GM18526 (cell line): ENCODE measurements around the gene HECW1.
A peak's percentile ranks its signal among the peaks of the same experiment; 100 is the strongest.

Source experiments
- POLR2A ChIP-seq: IDR thresholded peaks from 3 replicates; pipeline ENCODE4 v1.6.1; 2011; ENCODE audit not compliant: insufficient read length; ENCODE audit errors: extremely low read depth

The HECW1 gene

DNA sequence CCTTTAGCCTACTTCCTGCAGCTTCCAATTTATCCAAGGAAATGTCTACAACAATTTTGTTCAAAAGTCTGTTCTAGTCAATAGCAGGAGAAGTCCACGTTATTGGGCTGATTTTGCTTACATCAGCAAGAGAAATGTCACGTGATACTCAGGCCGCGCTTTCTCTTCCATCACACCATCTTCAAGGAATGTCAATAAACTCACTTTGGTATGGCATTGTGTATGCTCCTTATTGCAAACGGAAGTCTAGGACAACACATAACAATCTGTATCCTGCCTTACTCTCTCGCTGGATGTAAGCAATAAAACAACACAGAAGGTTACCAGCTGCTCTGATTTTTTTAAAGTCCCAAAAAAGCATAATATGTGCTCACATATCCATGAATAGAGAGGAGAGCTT, 453.3 kb downstream of the HECW1 start:
- no peak for TF ChIP-seq POLR2A

GRCh38 chr7:43568529-43568928, 456.1 kb downstream of the HECW1 start:
- no peak for TF ChIP-seq POLR2A

GRCh38 chr7:43569424-43569823, 457.0 kb downstream of the HECW1 start:
- no peak for TF ChIP-seq POLR2A

- no peak for TF ChIP-seq POLR2A
Observed at GRCh38 chr7:43570688-43571365, 458.4 kb downstream of the HECW1 start.

DNA sequence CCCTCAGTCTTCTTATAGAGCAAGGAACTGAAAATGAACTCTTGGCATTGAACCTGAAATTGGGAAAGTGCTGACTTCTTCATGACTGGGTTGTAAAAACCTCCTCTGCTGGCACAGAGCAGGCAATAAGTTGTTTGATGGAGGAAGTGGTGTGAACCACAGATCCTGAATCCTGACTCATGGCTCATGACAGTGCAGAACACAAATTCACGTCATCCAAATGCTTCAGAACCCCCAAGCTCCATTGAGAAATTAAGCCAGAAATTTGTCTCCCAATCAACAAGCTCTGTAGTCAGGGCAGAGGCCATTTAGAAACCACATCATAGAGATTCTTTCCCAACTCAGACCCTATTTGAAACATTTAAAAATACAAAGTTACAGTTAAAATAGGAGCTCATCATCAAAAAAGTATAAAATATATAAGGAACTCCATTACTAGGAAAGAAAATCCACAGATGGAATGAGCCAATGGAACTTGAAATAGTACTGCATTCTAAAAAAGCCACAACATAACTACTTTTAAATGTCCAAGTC, 460.1 kb downstream of the HECW1 start:
- TF ChIP-seq POLR2A, result no peak

DNA sequence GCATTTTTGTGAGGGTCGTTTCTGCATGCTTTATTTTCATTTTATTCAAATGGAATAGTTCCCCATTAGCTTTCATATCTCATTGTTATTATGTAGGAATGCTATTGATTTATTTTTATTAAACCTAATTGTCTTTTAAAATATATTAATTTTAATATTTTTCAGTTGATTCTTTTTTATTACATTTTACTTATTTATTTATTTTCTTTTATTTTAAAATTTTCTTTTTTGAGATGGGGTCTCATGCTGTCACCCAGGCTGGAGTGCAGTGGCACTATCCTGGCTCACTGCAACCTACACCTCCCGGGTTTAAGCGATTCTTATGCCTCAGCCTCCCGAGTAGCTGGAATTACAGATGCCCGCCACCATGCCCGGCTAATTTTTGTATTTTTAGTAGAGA, 463.1 kb downstream of the HECW1 start:
- TF ChIP-seq POLR2A, result no peak

- TF ChIP-seq POLR2A, result no peak
Observed at GRCh38 chr7:43576241-43576640, 463.8 kb downstream of the HECW1 start.

DNA sequence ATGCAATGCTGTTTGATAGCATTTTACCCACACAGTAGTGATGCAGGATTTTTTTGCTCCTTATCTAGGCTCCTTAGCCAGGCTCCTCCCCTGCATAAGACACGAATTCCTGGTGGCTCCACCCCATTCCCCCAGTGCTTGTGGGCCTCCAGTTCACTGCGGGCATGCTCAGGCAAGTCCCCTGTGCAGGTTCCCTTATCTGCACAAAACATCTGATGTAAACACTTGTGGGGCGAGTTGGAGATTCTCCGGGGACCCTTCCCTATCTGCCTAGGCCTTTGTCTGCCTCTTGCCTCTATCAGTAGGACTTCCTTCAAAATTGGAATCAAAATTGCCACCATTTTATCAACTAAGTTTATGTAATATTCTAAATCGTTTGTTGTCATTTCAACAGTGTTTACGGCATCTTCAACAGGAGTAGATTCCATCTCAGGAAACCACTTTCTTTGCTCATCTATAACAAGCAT, 465.1 kb downstream of the HECW1 start:
- TF ChIP-seq POLR2A, result no peak

GRCh38 chr7:43582503-43583423, 470.3 kb downstream of the HECW1 start, which contains the start of gene STK17A:
STK17A (plus strand) TSS chr7:43583108; CDS start chr7:43583244, 136 bp downstream.
- peak; percentile 98 for TF ChIP-seq POLR2A

DNA sequence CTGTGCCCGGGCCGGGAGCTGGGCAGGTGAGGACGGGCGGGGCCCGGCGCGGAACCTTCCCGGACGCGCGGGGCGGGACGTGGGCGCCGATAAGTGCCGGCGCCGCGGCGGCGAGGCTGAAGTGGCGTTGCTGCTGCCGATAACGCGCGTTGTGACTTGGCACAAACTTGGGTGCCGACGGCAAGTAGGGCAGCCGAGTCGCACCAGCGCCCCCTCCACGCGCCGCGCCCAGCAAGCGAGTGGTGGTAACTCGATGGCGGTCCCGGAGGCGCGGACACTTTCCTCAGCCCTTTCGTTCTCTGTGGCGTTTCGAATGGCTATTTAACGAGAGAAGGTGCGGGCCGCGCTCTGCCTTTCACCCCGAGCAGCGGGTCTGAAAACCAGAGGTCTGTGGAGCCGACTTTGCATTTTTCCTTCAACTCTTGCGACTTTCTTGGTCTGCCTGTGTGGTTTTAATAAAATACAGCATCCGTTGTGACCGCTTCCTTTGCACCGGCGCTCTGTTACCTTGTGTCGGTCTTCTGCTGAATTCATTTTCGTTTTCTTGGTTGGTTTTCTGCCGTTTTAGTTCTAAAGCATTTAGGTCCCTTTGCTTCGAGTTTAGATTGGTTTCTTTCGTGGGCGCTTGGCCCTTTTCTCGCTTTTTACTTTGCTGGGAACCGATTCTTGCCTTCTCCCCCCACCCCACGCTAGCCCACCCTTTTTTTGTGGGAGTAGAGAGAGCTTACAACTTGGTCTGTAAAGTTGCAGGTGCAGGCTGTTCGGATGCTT, 471.2 kb downstream of the HECW1 start:
- TF ChIP-seq POLR2A, result peak; percentile 21

GRCh38 chr7:43584195-43584586, 471.7 kb downstream of the HECW1 start:
- TF ChIP-seq POLR2A, result no peak

DNA sequence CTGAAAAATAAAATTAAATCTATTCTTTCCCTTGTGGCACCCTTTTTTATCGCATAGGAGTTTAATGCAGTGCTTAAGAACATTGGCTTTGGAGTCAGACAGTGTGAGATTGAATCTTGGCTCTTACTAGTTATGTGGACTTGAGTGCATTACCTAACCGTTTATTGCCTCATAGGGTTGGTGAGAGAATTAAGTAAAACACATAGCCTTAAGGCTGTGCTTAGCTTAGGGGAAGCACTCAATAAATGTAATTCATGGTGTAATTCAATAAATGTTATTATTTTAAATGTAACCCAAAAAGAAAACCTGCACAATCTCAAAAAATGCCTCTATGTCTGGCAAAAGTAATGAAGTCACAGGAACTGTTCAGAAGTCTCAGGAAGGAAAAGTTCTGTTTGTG, 473.1 kb downstream of the HECW1 start:
- TF ChIP-seq POLR2A, result no peak

GRCh38 chr7:43586251-43586900, 473.9 kb downstream of the HECW1 start:
- no peak for TF ChIP-seq POLR2A

DNA sequence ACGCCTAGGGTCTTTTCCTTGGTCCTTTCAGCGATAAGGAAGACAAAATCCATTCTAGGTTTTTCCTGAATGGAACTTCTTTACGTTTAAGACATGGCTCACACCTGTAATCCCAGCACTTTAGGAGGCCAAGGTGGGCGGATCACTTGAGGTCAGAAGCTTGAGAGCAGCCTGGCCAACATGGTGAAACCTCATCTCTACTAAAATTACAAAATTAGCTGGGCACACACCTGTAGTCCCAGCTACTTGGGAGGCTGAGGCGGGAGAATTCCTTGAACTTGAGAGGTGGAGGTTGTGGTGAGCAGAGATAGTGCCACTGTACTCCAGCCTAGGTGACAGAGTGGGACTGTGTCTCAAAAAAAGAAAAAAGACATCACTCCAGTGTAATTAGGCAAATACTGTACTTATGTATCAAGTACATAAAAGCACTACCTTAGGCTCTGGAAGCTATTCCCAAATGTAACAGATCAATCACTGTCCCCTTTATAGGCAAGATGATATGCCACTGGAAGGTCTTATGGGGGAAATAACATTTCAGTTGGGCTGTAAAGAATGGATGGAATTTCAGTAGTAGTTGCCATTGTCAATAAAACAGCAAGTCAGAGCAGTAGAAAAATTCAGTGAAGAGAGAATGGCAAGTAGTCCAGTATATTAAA, 476.2 kb downstream of the HECW1 start:
- TF ChIP-seq POLR2A, result no peak
